ENCODE measurements around the gene TMEM126A.

GRCh38 chr11:85619499-85619898 lies 28.3 kb upstream of the TMEM126A start:
- TF ChIP-seq, protein P1, sequence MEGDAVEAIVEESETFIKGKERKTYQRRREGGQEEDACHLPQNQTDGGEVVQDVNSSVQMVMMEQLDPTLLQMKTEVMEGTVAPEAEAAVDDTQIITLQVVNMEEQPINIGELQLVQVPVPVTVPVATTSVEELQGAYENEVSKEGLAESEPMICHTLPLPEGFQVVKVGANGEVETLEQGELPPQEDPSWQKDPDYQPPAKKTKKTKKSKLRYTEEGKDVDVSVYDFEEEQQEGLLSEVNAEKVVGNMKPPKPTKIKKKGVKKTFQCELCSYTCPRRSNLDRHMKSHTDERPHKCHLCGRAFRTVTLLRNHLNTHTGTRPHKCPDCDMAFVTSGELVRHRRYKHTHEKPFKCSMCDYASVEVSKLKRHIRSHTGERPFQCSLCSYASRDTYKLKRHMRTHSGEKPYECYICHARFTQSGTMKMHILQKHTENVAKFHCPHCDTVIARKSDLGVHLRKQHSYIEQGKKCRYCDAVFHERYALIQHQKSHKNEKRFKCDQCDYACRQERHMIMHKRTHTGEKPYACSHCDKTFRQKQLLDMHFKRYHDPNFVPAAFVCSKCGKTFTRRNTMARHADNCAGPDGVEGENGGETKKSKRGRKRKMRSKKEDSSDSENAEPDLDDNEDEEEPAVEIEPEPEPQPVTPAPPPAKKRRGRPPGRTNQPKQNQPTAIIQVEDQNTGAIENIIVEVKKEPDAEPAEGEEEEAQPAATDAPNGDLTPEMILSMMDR (IDR thresholded peaks at IDR 0.05; ENCODE audit: poor library complexity) = no peak
- TF ChIP-seq EZH2phosphoT487 (IDR thresholded peaks at IDR 0.05; ENCODE audit: low read depth, severe bottlenecking, unreplicated experiment) (no peak), EZH2 (IDR thresholded peaks at IDR 0.05; ENCODE audit: borderline replicate concordance) (no peak)

Data from hepatocyte (in vitro differentiated cells).